Renal pelvis (tissue), 4 donors: ENCODE data around the gene HOMER1. TPM values are rescaled to one million over a fixed set of nuclear protein-coding genes. Genes with fewer than 3 reads are reported as not detected.
A peak's percentile ranks its signal among the peaks of the same experiment; 100 is the strongest.
"Not testable (repeated sequence)": the region's sequence is repeated elsewhere in the genome, so short reads cannot be mapped to it uniquely, and the experiment has no call there.

Experiments
- DNase-seq: peaks from one replicate; pipeline ENCODE4 v3.0.0-alpha.2; 2013
- polyA plus RNA-seq, 3 donors: library from polyadenylated mRNA; unstranded; fragments of 120-200 nt; gene quantifications; one replicate each; pipeline ENCODE4 v1.2.1, GENCODE V29; 2013; ENCODE audit not compliant: insufficient read length in 3 of 3

HOMER1 gene
- polyA plus RNA-seq, 3 donors = 19.7 to 30.0 (median 21.1) TPM

GRCh38 chr5:79423296-79423695 lies 90.6 kb downstream of the HOMER1 start:
- no peak for DNase-seq

- DNase-seq = no peak
These were observed 93.7 kb downstream of the HOMER1 start for GRCh38 chr5:79420248-79420647.

- no peak for DNase-seq
These were observed 95.7 kb downstream of the HOMER1 start for GRCh38 chr5:79418276-79418675.

- no peak for DNase-seq
These were observed 96.4 kb downstream of the HOMER1 start for GRCh38 chr5:79417495-79417894.

GRCh38 chr5:79416499-79416898 lies 97.4 kb downstream of the HOMER1 start:
- no peak for DNase-seq

DNA sequence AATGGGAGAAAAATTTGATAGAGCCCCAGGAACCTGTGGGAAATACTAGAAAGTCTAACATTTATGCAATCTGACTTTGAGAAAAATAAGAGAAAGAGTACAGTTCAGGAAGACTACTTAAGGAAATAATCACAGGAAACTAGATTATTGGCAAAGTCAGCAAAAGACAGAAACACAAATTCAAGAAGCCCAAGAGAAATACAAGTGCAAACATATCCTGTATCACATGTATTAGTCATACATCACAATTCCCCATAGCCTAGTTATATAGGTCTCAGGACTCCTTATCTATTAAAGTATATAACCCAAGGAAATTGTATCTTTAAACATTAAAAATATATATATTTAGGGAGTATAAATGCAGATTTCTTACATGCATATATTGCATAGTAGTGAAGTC lies 100.8 kb downstream of the HOMER1 start:
- no peak for DNase-seq

- DNase-seq = no peak
These were observed 105.9 kb downstream of the HOMER1 start for GRCh38 chr5:79408028-79408427.

GRCh38 chr5:79407591-79407990 lies 106.3 kb downstream of the HOMER1 start:
- DNase-seq = no peak

GRCh38 chr5:79401216-79401615 lies 112.7 kb downstream of the HOMER1 start:
- DNase-seq = no peak

DNA sequence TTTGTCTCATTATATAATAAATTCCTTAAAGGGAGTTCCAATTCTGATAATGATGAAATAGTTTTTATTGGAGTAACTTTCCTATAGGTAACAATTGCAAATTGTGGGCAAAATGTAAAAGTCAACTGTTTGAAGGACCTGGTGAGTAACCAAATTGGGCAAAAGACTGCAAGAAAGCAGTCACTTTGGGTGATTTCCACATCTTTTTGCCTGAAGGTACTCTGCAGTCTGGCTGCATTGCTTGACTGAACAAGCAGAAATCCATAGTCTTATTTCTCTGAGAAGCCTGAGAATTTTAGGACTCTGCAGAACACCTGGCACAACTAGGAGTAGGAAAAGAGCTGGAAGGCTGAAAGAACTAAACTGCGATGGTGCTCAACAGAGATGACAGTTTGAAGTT lies 114.9 kb downstream of the HOMER1 start:
- DNase-seq = no peak

DNA sequence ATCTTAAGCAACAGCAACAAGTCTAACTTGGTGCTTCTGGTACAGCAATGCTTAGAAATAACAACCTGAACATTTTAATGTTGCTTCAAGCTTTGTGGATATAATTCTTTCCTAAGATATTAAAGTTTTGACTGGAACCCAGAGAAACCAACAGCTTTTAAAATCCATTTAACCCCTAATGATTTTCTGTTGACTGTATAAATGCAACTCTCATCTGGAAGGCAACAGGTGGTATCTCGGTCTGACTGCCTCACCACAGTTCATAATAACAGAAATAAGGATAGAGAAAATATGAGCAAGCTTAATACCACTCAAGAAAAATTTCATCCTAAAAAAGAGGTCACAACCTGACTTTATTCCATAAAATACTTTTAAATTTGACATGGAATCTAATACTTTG lies 116.9 kb downstream of the HOMER1 start:
- no peak for DNase-seq

GRCh38 chr5:79396265-79396664 lies 117.7 kb downstream of the HOMER1 start:
- DNase-seq = no peak

DNA sequence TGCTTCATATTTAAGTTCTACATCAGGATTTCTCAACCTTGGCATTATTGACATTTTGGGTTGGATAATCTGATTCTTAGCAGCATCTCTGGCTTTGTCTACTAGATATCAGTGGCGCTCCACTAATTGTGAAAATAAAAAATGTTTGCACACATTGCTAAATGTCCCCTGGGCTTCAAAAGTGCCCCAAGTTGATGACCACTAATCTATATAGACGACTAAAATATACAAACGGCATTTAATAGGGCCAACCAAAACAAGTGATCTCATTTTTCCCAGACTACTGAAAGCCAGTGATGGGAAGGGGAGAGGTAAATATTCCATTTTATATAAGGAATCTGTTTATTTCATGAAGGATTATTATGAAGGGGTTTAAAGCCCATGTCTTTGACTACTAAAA lies 118.6 kb downstream of the HOMER1 start:
- DNase-seq = no peak

DNA sequence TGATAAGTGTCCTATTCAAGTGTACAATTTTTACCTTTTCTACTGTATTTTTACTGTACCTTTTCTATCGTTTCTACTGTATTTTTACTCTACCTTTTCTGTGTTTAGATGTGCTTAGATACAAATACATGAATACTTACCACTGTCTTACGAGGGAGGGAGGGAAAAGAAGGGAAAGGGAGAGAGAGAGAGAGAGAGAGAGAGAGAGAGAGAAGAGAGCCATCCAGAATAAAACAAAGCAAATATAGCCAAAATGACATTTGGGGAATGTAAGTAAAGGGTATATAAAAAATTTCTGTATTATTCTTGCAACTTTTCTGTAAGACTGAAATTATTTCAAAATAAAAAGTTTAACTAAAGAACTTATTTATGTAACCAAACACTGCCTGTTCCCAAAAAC lies 121.2 kb downstream of the HOMER1 start:
- DNase-seq = no peak

DNA sequence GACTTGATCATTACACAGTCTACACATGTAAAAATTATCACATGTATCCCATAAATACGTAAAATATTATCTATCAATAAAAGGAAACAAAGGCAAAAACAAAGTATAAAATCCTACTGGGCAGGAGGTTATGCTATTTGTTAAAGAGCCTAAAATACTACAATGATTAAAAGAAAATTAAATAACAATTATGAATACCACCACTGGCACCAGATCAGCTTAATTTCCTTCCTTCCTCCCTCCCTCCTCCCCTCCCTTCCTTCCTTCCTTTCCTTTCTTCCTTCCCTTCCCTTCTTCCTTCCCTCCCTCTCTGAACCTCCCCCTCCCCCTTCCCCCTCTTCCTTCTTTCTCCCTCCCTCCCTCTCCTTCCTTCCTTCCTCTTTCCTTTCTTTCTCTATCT lies 127.3 kb downstream of the HOMER1 start:
- no peak for DNase-seq

- not testable (repeated sequence) for DNase-seq
These were observed 128.8 kb downstream of the HOMER1 start for GRCh38 chr5:79385126-79385525.

DNA sequence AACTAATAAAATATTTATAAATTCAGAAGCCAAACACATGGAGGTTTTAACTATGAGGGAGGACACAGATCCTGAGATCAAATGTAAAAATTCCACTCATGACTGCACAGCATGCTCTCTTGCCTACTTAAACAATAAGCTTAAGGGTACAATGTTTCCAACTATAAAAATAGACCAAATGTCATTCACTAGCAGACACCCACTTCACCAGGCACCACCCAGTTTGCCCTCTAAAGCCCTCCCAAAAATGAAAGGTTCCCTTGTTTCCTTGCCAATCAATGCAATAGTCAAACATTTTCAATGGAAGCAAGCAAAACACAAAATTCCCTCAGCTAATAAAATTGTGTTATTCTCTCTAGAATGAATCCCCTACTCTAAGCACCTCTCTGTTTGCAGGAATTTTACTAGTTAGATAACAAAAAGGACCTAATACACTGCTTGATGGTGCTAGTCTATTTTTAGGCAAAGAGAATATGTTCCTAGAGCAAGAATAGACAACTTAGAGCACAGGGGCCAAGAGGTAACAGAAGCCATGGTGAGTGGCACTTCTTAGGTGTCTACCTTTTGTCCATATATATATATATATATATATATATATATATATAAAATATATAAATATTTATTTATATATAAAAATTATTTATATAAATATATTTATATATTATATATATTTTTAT lies 135.3 kb downstream of the HOMER1 start:
- no peak for DNase-seq

DNA sequence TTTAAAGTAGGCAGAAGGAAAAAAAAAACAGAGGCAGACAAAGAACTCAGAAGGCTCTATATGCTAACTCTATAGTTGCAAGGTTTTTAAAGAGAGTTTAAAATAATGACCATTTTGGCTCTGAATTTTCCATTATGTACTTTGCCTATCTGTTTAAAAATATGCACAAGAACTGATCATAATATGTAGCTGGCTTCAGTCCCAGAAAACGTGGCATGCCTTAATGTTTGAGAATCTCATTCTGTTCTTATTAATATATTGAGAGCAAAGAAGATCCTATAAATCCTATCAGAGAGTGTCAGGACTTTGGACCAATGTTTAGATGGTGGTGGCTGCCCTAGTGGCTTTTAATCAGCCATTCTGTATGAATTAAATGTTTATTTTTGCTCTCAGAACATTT lies 156.5 kb downstream of the HOMER1 start:
- peak; percentile 19 for DNase-seq

- no peak for DNase-seq
These were observed 164.1 kb downstream of the HOMER1 start for GRCh38 chr5:79349881-79350280.

DNA sequence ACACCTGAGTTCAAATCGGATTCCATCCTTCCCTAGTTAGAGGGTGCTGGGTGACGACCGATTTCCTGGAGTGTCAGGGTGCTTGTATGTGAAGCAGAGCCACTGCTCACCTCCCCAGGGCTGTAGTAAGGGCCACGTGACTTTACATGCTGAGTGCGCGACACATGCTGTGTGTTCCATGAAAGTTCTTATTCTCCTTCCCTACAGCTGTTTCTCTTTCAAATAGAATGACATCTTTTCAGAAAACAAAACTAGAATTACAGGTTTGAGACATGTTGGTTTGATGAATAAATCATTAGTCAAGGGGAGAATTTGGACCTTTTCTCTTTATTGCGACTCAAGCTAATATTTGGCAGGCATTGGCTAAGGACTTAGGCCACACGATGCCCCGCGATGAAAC lies 164.9 kb downstream of the HOMER1 start:
- no peak for DNase-seq

GRCh38 chr5:79346420-79346824 lies 167.5 kb downstream of the HOMER1 start:
- no peak for DNase-seq

- no peak for DNase-seq
These were observed 179.9 kb downstream of the HOMER1 start for GRCh38 chr5:79333852-79334557.

DNA sequence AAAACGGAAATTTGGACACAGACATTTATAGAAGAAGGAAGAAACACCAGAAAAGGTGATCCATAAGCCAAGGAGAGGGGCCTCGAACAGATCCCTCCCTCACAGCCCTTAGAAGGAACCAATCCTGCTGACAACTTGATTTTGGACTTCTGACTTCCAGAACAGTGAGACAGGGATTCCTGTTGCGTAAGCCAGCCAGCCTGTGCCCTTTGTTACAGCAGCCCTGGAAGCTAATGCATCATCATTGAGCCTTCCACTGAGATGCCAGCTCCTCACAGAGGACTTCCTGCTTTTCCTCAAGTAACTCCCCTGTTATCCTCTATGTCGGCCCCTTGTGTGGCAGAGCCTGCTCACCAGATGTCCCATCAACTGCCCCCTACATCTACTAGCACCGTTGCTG lies 183.9 kb downstream of the HOMER1 start:
- no peak for DNase-seq

DNA sequence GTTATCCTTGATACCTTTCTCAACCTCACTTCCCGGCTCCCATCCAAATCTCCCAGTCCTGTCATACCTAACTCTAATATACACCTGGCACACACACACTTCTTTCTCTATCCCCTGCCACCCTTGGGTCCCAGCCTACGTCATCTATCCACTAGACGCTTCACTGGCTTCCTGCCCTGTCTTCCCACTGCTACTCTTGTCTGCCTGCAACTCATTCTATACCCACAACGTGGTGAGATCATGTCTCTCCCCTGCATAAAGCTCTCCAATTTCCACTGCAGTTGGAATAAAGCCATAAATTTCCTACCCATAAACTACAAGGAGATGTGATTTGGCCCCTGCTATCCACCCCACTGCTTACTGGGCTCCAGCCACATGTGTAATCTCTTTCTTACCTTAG lies 184.5 kb downstream of the HOMER1 start:
- no peak for DNase-seq
